HL-60 (cell line): Measurements from ENCODE around the gene FCN3.

Source experiments
- DNase-seq, 2 experiments: peaks; one replicate each; pipeline ENCODE4 v3.0.0-alpha.2; 2010 to 2020; ENCODE audit warnings: low read depth in 1 of 2, low spot score in 1 of 2
- H3K27ac ChIP-seq: fragments of 250-450 bp; sonication (Bioruptor Pico); replicated peaks from 2 replicates; pipeline ENCODE4 v1.5.1; 2020; ENCODE audit warnings: mild to moderate bottlenecking, moderate library complexity
- H3K27me3 ChIP-seq: fragments of 250-450 bp; sonication (Bioruptor Pico); 2 replicates; pipeline ENCODE4 v1.5.1; 2021; ENCODE audit warnings: mild to moderate bottlenecking, moderate library complexity; ENCODE audit not compliant: insufficient read depth, poor library complexity, severe bottlenecking
- H3K4me3 ChIP-seq: replicated peaks from 2 replicates; pipeline ENCODE4 v1.5.1; 2011; ENCODE audit warnings: mild to moderate bottlenecking, control low read depth, low read length; ENCODE audit not compliant: insufficient read depth
- GABPA ChIP-seq: IDR thresholded peaks from 2 replicates; pipeline ENCODE4 v1.6.1; 2012; ENCODE audit warnings: low read depth
- POLR2AphosphoS5 ChIP-seq: IDR thresholded peaks from 2 replicates; pipeline ENCODE4 v1.6.1; 2012; ENCODE audit warnings: low read depth
- SPI1 ChIP-seq: IDR thresholded peaks from 2 replicates; pipeline ENCODE4 v1.6.1; 2012; ENCODE audit warnings: low read depth, mild to moderate bottlenecking, borderline replicate concordance
- TF ChIP-seq, protein P1 (sequence below): IDR thresholded peaks from one replicate; pipeline ENCODE4 v1.5.1; 2011; ENCODE audit warnings: low read length, control low read depth, inconsistent platforms; ENCODE audit not compliant: insufficient read depth
- TF ChIP-seq, protein P2 (sequence below): IDR thresholded peaks from 2 replicates; pipeline ENCODE4 v1.6.1; 2012; ENCODE audit warnings: low read depth; ENCODE audit not compliant: insufficient replicate concordance

Gene FCN3

DNA sequence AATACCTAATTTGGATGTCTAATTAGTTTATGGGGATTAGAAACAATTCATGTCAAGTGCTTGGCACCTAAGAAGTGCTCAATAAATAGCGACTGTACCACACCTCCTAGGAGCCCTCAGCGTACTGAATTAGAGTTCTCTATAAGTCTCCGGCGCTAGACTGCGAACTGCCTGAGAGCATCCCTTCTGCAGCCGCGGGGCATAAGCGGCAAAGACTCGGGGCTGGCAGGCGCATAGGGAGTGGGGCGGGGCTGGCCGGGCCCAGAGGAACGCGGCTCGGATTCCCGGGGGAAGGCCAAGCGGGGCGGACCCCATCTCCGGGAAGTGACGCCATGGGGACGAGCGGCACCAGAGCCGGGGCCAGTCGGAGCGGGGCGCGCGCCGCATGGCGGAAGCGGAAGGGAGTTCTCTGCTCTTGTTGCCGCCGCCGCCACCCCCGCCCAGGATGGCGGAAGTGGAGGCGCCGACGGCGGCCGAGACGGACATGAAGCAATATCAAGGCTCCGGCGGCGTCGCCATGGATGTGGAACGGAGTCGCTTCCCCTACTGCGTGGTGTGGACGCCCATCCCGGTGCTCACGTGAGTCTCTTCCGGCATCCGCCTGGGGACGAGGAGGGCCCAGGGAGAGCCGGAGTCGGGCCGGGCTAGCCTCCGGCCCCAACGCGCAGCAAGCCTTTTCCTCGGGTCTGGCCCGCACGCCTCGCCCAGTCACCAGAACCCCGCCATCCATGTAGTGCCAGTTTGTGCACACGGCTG, 52.6 kb downstream of the FCN3 start, which contains the start of gene TMEM222:
TMEM222 (plus strand) TSS at position 351 of the 756 bp plus-strand sequence; CDS start at position 386, 35 bp downstream.
- peak within 1 kb of the TSS; percentile 90 for H3K27ac ChIP-seq
- peak within 1 kb of the TSS; percentile 85 for H3K4me3 ChIP-seq
- H3K27me3 ChIP-seq = no peaks in the 10 kb centered on the region
- TF ChIP-seq, protein P1, sequence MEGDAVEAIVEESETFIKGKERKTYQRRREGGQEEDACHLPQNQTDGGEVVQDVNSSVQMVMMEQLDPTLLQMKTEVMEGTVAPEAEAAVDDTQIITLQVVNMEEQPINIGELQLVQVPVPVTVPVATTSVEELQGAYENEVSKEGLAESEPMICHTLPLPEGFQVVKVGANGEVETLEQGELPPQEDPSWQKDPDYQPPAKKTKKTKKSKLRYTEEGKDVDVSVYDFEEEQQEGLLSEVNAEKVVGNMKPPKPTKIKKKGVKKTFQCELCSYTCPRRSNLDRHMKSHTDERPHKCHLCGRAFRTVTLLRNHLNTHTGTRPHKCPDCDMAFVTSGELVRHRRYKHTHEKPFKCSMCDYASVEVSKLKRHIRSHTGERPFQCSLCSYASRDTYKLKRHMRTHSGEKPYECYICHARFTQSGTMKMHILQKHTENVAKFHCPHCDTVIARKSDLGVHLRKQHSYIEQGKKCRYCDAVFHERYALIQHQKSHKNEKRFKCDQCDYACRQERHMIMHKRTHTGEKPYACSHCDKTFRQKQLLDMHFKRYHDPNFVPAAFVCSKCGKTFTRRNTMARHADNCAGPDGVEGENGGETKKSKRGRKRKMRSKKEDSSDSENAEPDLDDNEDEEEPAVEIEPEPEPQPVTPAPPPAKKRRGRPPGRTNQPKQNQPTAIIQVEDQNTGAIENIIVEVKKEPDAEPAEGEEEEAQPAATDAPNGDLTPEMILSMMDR = no peak
- TF ChIP-seq SPI1 (peak; percentile 74), POLR2AphosphoS5 (peak; percentile 83), GABPA (peak; percentile 98)
- TF ChIP-seq, protein P2, sequence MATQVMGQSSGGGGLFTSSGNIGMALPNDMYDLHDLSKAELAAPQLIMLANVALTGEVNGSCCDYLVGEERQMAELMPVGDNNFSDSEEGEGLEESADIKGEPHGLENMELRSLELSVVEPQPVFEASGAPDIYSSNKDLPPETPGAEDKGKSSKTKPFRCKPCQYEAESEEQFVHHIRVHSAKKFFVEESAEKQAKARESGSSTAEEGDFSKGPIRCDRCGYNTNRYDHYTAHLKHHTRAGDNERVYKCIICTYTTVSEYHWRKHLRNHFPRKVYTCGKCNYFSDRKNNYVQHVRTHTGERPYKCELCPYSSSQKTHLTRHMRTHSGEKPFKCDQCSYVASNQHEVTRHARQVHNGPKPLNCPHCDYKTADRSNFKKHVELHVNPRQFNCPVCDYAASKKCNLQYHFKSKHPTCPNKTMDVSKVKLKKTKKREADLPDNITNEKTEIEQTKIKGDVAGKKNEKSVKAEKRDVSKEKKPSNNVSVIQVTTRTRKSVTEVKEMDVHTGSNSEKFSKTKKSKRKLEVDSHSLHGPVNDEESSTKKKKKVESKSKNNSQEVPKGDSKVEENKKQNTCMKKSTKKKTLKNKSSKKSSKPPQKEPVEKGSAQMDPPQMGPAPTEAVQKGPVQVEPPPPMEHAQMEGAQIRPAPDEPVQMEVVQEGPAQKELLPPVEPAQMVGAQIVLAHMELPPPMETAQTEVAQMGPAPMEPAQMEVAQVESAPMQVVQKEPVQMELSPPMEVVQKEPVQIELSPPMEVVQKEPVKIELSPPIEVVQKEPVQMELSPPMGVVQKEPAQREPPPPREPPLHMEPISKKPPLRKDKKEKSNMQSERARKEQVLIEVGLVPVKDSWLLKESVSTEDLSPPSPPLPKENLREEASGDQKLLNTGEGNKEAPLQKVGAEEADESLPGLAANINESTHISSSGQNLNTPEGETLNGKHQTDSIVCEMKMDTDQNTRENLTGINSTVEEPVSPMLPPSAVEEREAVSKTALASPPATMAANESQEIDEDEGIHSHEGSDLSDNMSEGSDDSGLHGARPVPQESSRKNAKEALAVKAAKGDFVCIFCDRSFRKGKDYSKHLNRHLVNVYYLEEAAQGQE = peak; percentile 12
- DNase-seq = peak; percentile 98 to 99
